Neural crest cell (in vitro differentiated cells): ENCODE data around the gene ESRRB. TPM values are rescaled to one million over a fixed set of nuclear protein-coding genes. Genes with fewer than 3 reads are reported as not detected.

ENCODE experiments used
- DNase-seq: peaks from one replicate; pipeline ENCODE4 v3.0.0; 2021; ENCODE audit warnings: low read depth, mixed read lengths, low spot score
- H3K27ac Mint-ChIP-seq: one replicate; pipeline ENCODE4 v1.8.0; 2021; ENCODE audit warnings: mild to moderate bottlenecking, mixed read lengths; ENCODE audit not compliant: unreplicated experiment
- H3K27me3 Mint-ChIP-seq: 2 replicates; pipeline ENCODE4 v1.8.0; 2021; ENCODE audit warnings: low read depth, mild to moderate bottlenecking, mixed read lengths
- H3K36me3 Mint-ChIP-seq: 2 replicates; pipeline ENCODE4 v1.8.0; 2021; ENCODE audit warnings: low read depth, mild to moderate bottlenecking, mixed read lengths
- H3K4me1 Mint-ChIP-seq: 2 replicates; pipeline ENCODE4 v1.8.0; 2021; ENCODE audit warnings: mixed read lengths
- H3K4me3 Mint-ChIP-seq: one replicate; pipeline ENCODE4 v1.8.0; 2021; ENCODE audit warnings: mild to moderate bottlenecking, mixed read lengths
- H3K9me3 Mint-ChIP-seq: 2 replicates; pipeline ENCODE4 v1.8.0; 2021; ENCODE audit warnings: mixed read lengths
- CTCF ChIP-seq: fragments of 200-600 bp; sonication (generic); conservative IDR thresholded peaks from 2 replicates; pipeline ENCODE4 v1.5.0; 2021; ENCODE audit warnings: antibody characterized with exemption, mild to moderate bottlenecking
- total RNA-seq: library from RNA; stranded (reverse); gene quantifications from 2 replicates; pipeline ENCODE4 v1.2.1, GENCODE V29; 2021

Gene ESRRB
- total RNA-seq, 1 donor from 2014 or later, result 0.28 TPM

- peak; percentile 63 for TF ChIP-seq CTCF
- peaks cover 8% of the 10 kb centered on the region for H3K4me1 Mint-ChIP-seq
- no peak overlapping the region for H3K27ac Mint-ChIP-seq
- no peaks in the 10 kb centered on the region for H3K36me3 Mint-ChIP-seq
- H3K9me3 Mint-ChIP-seq, result no peaks in the 10 kb centered on the region
- H3K4me3 Mint-ChIP-seq, result no peak overlapping the region
- DNase-seq, result peak; percentile 67
- no peaks in the 10 kb centered on the region for H3K27me3 Mint-ChIP-seq
Measured at GRCh38 chr14:76456200-76456599, 80.3 kb downstream of the ESRRB start.

- H3K36me3 Mint-ChIP-seq, result no peaks in the 10 kb centered on the region
- H3K4me1 Mint-ChIP-seq, result peaks cover 6% of the 10 kb centered on the region
- no peaks in the 10 kb centered on the region for H3K9me3 Mint-ChIP-seq
- no peak overlapping the region for H3K4me3 Mint-ChIP-seq
- no peak overlapping the region for H3K27ac Mint-ChIP-seq
- DNase-seq, result no peak
- no peaks in the 10 kb centered on the region for H3K27me3 Mint-ChIP-seq
- no peak for TF ChIP-seq CTCF
Measured at GRCh38 chr14:76456891-76457586, 81.1 kb downstream of the ESRRB start.

GRCh38 chr14:76457841-76458240 lies 81.9 kb downstream of the ESRRB start:
- Mint-ChIP-seq H3K36me3 (no peaks in the 10 kb centered on the region), H3K9me3 (no peaks in the 10 kb centered on the region), H3K27ac (no peak overlapping the region), H3K4me3 (no peak overlapping the region), H3K4me1 (peaks cover 6% of the 10 kb centered on the region), H3K27me3 (no peaks in the 10 kb centered on the region)
- no peak for TF ChIP-seq CTCF
- DNase-seq, result no peak

- H3K4me1 Mint-ChIP-seq, result peaks cover 8% of the 10 kb centered on the region
- H3K36me3 Mint-ChIP-seq, result no peaks in the 10 kb centered on the region
- DNase-seq, result no peak
- no peak for TF ChIP-seq CTCF
- no peak overlapping the region for H3K27ac Mint-ChIP-seq
- no peak overlapping the region for H3K4me3 Mint-ChIP-seq
- no peaks in the 10 kb centered on the region for H3K9me3 Mint-ChIP-seq
- no peaks in the 10 kb centered on the region for H3K27me3 Mint-ChIP-seq
Measured at GRCh38 chr14:76461886-76462285, 85.9 kb downstream of the ESRRB start.

GRCh38 chr14:76462330-76462729 lies 86.4 kb downstream of the ESRRB start:
- no peaks in the 10 kb centered on the region for H3K36me3 Mint-ChIP-seq
- H3K4me1 Mint-ChIP-seq, result peaks cover 8% of the 10 kb centered on the region
- H3K27ac Mint-ChIP-seq, result no peak overlapping the region
- no peaks in the 10 kb centered on the region for H3K9me3 Mint-ChIP-seq
- H3K27me3 Mint-ChIP-seq, result no peaks in the 10 kb centered on the region
- TF ChIP-seq CTCF, result no peak
- no peak overlapping the region for H3K4me3 Mint-ChIP-seq
- DNase-seq, result no peak
